ENCODE measurements around the gene TRNAU1AP.
"Not testable (repeated sequence)": the region's sequence is repeated elsewhere in the genome, so short reads cannot be mapped to it uniquely, and the experiment has no call there.

TRNAU1AP gene

DNA sequence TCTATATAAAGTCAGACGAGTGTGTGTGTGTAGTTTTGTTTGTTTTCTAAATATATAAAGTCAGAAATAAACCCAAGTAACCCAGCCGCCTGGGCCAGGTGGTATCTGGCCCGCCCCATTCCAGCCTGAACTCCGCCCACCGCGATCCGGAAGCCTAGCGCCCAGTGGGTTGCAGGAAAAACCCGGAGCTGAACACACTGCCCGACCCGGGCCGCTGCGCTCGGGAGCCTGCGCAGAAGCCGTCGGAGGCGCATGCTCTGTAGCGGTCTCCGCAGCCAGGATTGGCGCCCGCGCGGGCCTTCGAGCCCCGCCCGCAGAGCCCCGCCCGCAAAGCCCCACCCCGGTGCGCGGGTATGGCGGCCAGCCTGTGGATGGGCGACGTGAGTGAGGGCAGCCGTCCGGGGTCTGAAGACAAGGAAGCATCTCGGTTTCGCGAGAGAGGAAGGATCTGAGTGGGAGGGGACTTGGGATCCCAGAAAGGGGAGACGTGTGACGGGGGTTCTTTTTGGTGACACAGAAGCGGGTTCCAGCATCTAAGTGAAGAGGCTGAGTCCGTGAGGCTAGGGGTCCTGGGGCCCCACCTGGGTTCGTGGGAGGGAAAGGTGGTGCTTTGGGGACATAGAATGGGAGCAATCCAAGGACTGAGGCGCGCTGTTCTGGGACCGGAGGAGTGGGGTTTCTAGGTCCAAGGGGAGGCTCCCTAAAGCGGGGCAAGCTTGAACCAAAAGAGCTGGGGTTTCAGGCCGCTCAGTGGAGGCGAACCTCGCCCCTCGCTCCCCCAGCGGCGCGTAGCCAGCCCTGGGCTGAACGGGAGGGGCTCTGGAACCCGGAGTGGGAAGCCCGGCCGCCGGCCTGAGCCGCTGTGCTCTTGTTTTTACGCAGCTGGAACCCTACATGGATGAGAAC, at the start of gene TRNAU1AP:
Gene TRNAU1AP (plus strand): TSS at position 328 of the 906 bp plus-strand sequence. CDS start 26 bp downstream, at position 354.
- DNase-seq (ENCODE audit: low spot score): peak; percentile 99

DNA sequence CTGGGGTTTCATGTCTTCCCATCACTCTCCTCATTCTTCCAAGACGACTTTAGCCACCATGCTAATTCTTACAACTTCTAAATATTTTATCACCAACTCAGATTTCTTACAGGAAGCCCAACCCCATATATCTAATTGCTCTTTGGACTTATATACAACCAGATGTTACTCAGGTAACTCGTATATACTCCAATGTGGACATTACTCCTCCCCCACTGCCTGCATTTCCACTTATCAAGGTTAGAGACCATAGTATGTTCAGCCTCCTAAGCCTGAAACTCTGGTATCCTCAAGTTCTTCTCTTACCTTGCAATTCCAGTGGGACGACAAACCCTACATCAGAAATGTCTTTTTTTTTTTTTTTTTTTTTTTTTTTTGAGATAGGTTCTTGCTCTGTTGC, 49.8 kb upstream of the TRNAU1AP start:
- DNase-seq (ENCODE audit: low spot score): no peak

DNA sequence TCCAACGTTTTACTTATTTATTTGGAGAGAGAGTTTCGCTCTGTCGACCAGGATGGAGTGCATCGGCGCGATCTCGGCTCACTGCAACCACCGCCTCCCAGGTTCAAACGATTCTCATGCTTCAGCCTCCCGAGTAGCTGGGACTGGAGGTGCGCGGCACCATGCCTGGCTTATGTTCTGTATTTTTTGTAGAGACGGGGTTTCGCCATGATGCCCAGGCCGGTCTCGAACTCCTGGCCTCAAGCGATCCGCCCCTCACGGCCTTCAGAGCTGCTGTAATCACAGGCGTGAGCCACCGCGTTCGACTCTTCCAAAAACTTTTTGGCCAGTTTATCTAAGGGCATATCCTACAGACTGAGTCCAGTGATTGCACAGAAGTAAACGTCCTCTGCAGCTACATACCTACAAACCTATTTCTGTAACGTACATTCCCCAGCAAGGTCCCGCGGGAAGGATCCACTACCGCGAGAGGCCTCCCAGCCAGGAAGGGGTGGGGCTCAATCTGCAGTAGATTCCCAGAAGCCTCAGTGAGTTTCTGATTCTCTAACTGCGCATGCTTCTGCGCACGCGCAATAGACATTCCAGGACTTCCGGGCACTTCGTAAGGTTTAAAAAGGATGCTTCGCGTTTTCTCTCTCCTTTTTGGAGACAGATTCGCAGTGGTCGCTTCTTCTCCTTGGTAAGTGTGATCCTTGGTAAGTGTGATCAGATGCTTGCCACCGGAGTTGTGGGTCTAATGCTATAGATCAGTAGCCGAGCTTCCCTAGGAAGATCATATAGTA, 47.3 kb upstream of the TRNAU1AP start, which contains the start of gene RCC1:
Gene RCC1 (plus strand): TSS at position 638 of the 782 bp plus-strand sequence. CDS start 23,824 bp downstream, outside the sequence.
- DNase-seq (ENCODE audit: low spot score): peak; percentile 100

- DNase-seq (ENCODE audit: low spot score): peak; percentile 14
Observed at GRCh38 chr1:28506907-28507246, 46.0 kb upstream of the TRNAU1AP start.

GRCh38 chr1:28507247-28507645, 45.6 kb upstream of the TRNAU1AP start:
- DNase-seq (ENCODE audit: low spot score): peak; percentile 20

GRCh38 chr1:28507646-28508434, 45.0 kb upstream of the TRNAU1AP start:
- DNase-seq (ENCODE audit: low spot score): no peak

- DNase-seq (ENCODE audit: low spot score): no peak
Observed at GRCh38 chr1:28508435-28508754, 44.5 kb upstream of the TRNAU1AP start.

- peak; percentile 11 for DNase-seq (ENCODE audit: low spot score)
Observed at GRCh38 chr1:28509705-28510272, 43.1 kb upstream of the TRNAU1AP start.

GRCh38 chr1:28510273-28510969, 42.5 kb upstream of the TRNAU1AP start:
- DNase-seq (ENCODE audit: low spot score): peak; percentile 48

DNA sequence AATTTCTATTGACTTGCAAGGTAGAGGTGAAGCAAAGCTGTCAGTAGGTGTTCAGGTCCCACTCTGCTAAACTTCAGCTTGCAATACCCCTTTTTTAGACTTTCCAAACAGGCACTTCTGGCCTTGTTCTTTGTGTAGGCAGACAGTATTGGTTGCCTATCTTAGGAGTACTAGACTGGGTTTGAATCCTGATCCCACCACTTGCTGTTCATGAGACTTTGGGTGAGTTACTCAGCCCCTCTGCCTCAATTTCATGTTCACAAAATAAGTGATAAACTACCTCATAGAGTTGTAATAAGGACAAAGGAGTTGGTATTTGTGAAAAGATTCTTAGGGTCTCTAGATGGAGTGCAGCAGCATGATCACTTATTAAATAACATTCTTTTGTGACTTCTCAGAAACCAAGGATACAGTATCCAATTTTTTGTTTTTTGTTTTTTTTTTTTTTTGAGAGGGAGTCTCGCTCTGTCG, 41.9 kb upstream of the TRNAU1AP start:
- peak; percentile 35 for DNase-seq (ENCODE audit: low spot score)

GRCh38 chr1:28512058-28512611, 40.8 kb upstream of the TRNAU1AP start:
- DNase-seq (ENCODE audit: low spot score): no peak

- DNase-seq (ENCODE audit: low spot score): not testable (repeated sequence)
Observed at GRCh38 chr1:28514445-28514933, 38.4 kb upstream of the TRNAU1AP start.

DNA sequence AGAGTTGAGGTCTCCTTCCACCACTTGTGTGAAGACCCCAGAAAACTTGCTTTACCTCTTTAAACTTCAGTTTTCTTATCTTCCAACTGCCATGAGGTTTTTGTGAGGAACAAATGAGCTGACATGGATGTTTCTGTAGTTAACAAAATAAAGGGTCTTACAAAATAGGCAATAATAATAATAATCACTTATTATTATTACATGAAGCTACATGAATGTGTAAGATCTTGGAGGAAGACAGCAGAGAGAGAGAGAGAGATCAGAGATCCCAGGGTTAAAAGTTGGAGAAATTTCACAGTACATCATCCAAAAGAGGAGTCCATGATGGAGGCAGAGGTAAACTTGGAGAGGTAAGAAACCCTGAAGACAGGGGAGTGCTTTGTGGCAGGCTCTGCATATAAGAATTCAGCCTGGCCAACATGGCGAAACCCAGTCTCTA, 36.3 kb upstream of the TRNAU1AP start:
- DNase-seq (ENCODE audit: low spot score): no peak

GRCh38 chr1:28517649-28517999, 35.3 kb upstream of the TRNAU1AP start:
- no peak for DNase-seq (ENCODE audit: low spot score)

DNA sequence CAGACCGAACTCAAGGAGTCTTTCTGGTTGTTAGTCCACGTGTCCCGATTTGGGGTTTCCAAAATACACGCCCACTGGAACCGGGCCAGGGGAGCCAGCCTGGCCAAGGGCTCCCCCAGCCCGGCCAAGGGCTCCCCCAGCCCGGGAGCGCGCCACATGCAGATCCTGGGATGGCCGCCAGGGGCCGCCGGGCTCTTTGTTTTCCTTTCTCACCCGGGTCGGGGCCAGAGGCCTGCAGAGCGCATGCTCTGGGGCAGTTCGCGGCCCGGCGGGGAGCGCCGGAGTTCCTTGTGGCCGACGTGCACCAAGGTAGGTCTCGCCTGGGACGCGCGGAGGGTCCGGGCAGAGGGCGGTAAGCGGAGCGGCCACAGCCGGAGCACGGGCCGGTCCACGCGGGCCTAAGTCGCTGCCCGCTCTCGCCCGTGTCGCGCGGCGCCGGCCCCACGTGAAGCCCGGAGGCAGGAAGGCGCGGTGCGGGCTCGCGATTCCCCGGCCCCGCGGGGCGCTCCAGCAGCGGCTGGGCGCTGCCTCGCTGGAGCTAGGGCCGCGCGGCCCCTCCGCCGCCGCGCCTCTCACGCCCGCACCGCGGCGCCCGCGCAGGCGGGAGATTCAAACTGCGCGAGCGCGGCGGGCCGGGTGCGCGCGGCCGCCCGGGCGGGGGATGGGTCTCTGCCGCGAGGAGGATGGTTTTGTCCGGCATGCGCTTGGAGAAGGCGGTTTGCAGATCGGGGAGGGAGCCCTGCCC, 34.7 kb upstream of the TRNAU1AP start:
- DNase-seq (ENCODE audit: low spot score): peak; percentile 74

DNA sequence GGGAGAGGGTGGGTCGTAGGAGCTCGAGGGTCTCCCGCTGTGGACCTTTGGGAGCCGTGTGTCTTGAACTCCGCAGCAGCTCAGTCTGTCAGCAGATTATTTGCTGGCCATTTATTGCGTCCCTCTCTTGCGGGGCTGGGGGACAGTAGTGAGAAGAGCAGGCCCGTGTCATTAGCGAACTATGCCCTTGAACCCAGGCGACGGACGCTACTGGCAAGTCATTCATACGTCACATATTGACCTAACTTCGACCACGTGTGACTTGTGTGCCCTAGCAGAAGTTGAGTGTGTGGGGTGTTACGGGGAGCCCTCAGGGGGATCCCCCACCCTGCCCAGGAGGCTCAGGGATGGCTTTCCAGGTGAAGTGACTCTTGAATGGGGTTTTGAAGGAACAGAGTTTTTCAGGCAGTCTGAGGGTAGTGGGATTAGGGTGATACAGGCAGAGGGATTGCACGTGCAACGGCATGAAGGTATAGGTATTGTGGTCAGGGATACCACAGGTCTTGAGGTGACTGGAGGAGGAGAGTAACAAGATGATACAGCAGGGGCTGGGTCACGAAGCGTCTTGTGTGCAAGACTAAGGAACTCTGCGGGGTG, 34.0 kb upstream of the TRNAU1AP start:
- DNase-seq (ENCODE audit: low spot score): peak; percentile 16

DNA sequence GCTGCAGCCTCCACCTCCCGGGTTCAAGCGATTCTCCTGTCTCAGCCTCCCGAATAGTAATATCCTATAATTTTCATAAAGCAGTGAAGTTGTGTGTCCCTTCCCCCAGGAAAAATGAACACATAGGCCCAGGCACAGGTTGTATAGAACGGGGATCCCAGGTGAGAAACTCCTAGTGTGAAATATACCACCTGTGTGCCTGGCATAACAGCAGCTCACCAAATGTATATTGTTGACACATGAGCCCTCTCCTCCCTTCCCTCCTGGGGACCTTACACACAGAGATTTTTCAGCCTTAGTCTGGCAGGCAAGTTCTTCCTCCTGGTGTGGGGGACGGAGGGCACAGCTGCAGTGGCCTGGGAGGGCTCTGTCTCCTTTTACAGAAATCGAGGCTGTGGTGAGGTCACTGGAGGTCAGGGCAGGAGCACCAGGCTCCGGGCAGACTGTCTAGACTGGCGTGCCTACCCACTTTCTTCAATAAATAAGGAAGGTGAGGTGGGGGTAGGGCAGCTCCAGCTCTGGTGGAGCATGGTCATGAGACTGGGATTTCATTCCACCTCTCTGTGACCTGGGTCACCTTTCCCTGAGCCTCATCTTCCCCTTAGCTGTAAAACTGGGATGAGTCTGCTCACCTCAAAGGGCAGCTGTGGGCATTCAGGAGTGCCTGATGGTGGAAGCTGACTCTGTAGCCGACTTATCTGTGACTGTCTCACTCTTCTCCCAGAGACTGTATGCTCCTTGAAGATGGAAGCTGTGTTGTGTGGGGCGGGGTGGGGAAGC, 32.7 kb upstream of the TRNAU1AP start:
- no peak for DNase-seq (ENCODE audit: low spot score)

GRCh38 chr1:28520796-28521195, 32.1 kb upstream of the TRNAU1AP start:
- not testable (repeated sequence) for DNase-seq (ENCODE audit: low spot score)
